Astrocyte of the spinal cord (primary cell): Measurements from ENCODE around the gene HS6ST3.

Experiments used
- DNase-seq: peaks from one replicate; pipeline ENCODE4 v3.0.0; 2011; ENCODE audit warnings: low read depth, low spot score
- H3K4me3 ChIP-seq: 2 replicates; pipeline ENCODE4 v1.5.1; 2011; ENCODE audit warnings: low read depth, mild to moderate bottlenecking, low read length, moderate library complexity
- CTCF ChIP-seq: IDR thresholded peaks from 2 replicates; pipeline ENCODE4 v1.5.1; 2012; ENCODE audit warnings: low read depth, mild to moderate bottlenecking, low read length, inconsistent platforms
- in situ Hi-C: cut with HindIII; loops from 2 replicates; pipeline ENCODE4 v1.10.0; 2017; ENCODE audit warnings: low sequenced_read_pairs

Gene HS6ST3

GRCh38 chr13:96696389-96696900 lies 606.5 kb downstream of the HS6ST3 start:
- in situ Hi-C loops, result no loop called here
- no peak overlapping the region for H3K4me3 ChIP-seq
- no peak for TF ChIP-seq CTCF
- DNase-seq, result no peak

DNA sequence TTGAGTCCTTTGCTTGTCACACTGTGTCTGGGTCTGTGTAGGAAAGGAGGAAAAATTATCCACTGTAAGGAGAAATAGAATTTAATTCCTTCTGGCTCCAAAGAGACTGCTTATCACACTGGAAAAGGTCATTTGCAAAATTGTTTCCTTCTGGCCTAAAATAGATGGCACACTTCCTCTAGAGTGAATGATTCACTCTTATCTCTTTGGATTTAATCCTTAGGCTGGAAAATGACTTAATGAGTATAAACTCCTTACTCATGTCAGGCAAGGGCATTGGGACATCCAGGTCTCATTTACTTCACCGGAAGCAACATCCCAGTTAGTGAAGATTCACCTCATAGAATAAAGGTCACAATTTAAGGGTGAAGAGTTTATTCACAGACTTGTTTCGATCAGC lies 610.8 kb downstream of the HS6ST3 start:
- in situ Hi-C loops, result no loop called here
- DNase-seq, result no peak

DNA sequence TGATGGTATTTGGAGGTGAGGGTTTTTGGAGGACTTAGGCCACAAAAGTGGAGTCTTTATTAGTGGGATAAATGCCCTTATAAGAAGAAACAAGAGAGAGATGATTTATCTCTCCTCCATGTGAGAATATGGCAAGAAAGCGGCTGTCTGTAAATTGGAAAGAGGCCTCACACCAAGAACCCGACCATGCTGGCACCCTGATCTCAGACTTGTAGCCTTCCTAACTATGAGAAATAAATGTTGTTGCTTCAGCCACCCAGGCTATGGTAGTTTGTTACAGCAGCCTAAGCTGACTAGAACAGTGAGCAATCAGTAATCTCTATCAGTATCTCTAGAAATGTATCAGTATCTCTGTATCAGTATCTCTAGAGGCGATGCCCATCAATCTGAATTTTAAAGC lies 617.2 kb downstream of the HS6ST3 start:
- H3K4me3 ChIP-seq, result no peak overlapping the region
- TF ChIP-seq CTCF, result no peak
- DNase-seq, result no peak
- in situ Hi-C loops, result no loop called here

More for the DNA sequence above, 610.8 kb downstream of the HS6ST3 start:
- TF ChIP-seq CTCF, result no peak
- no peak overlapping the region for H3K4me3 ChIP-seq

DNA sequence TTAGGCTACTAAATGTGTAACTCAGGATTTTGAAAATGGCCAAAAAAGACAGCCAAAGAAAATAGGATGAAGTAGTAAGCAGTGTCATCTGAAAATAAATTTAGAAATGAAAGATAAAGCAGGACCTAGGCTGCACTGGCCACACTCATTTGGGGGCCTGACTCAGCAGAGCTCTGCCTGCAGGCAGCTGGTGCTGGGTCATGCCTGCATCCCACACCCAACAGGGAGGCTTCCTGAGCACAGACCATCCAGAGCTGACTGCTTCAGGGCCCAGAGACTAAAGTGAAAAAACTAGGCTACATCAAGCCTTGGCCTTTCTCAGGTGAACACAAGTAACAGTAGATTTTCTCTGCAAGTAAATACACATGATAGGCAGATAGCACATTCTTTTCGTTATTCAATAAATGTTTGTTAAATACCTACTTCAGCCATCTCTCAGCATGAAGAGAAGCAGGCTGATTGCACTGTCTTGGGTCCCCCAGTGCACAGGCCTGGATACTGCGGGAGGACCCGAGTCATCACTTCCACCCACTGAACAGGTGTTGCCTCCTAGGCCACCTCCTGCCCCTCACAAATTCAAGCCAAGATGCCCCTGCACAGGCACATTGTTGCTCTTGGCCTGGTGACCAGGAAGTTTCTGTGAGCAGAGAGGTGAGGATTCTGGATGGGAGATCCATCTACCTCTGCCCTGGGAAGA lies 620.4 kb downstream of the HS6ST3 start:
- no peak for TF ChIP-seq CTCF
- peak; percentile 12 for DNase-seq
- in situ Hi-C loops, result no loop called here
- no peak overlapping the region for H3K4me3 ChIP-seq

DNA sequence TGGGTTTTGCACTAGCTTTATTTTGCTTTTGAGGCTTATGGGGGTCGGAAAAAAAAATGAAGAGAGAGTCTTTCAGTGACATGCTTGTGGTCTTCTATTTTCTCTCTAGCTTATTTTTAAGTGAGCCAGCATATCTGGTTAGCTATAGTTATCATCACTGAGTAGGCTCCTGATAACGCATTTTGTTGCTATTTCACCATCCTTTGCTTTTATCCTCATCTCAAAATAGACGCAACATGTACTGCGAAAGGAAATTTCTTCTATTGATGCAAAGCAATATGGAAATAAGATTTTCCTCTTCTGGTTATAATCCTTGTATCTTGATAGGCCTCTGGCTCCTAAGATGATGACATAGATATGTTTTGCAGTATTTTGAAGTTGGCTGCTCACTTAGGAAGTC lies 630.5 kb downstream of the HS6ST3 start:
- no peak for DNase-seq
- TF ChIP-seq CTCF, result no peak
- no peak overlapping the region for H3K4me3 ChIP-seq
- in situ Hi-C loops, result no loop called here

DNA sequence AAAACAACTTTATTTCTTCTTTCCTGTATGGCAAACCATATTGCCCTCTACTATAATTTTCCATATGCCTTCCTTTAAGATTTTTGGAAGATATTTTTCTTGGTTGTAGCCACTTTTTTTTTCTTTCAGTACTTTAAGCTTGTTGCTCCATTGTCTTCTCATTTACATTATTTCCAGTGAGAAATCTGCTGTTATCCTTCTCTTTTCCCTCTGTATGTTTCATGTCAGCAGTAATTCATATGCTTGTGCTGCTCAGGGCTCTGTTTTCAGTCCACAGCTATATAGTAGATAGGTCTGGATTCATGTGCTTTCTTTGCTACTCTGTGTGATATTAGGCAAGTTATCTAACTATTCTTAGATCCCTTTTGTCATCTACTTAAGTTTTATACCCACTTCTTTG lies 636.7 kb downstream of the HS6ST3 start:
- in situ Hi-C loops, result no loop called here
- no peak for DNase-seq
- no peak for TF ChIP-seq CTCF
- H3K4me3 ChIP-seq, result no peak overlapping the region
